Measurements from ENCODE around the gene U2SURP.

Gene U2SURP

DNA sequence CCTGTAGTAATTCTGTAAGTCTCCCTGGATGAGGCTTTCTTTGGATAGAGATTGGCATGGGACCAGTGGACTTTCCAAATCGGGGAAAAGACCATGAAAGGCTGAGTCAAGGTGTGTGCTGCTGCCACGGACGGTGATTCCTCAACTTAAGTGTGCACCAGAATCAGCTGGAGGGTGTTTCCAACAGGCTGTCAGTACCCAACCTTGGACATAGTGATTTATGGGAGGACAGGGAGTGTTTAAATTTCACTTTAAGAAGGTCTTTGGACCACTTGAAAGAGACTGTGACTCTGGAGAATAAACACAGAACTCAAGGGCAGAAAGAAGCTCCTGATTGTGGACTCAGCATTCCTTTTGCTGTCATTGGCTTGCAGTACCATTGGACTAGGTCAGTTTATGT is 97.8 kb downstream of the U2SURP start:
- TF ChIP-seq, protein P1, sequence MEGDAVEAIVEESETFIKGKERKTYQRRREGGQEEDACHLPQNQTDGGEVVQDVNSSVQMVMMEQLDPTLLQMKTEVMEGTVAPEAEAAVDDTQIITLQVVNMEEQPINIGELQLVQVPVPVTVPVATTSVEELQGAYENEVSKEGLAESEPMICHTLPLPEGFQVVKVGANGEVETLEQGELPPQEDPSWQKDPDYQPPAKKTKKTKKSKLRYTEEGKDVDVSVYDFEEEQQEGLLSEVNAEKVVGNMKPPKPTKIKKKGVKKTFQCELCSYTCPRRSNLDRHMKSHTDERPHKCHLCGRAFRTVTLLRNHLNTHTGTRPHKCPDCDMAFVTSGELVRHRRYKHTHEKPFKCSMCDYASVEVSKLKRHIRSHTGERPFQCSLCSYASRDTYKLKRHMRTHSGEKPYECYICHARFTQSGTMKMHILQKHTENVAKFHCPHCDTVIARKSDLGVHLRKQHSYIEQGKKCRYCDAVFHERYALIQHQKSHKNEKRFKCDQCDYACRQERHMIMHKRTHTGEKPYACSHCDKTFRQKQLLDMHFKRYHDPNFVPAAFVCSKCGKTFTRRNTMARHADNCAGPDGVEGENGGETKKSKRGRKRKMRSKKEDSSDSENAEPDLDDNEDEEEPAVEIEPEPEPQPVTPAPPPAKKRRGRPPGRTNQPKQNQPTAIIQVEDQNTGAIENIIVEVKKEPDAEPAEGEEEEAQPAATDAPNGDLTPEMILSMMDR (conservative IDR thresholded peaks at IDR 0.05; ENCODE audit: low read depth, low read length): no peak
- DNase-seq (ENCODE audit: low read depth): no peak
- no peak overlapping the region for H3K4me3 ChIP-seq (ENCODE audit: low read depth, low read length)

DNA sequence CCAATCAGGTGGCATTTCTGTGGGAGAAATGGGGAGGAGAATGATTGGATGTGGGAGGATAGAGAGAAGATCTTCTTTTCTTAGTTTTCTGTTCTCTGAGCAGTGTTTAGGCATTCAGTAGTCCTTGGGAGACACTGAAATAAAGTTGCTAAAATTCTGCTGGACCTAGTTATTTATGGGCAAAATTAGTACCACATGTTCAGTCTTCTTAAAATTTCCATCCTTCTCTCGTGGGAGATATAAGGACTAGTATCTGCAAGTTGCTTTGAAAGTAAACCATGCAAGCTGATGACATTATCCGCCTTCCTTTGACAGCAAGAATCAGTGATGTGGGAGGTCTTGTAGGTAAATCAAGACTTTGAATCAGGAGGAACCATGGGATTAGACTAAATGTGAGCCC is 98.3 kb downstream of the U2SURP start:
- no peak for DNase-seq (ENCODE audit: low read depth)
- no peak overlapping the region for H3K4me3 ChIP-seq (ENCODE audit: low read depth, low read length)
- TF ChIP-seq, protein P1 (conservative IDR thresholded peaks at IDR 0.05; ENCODE audit: low read depth, low read length): no peak

DNA sequence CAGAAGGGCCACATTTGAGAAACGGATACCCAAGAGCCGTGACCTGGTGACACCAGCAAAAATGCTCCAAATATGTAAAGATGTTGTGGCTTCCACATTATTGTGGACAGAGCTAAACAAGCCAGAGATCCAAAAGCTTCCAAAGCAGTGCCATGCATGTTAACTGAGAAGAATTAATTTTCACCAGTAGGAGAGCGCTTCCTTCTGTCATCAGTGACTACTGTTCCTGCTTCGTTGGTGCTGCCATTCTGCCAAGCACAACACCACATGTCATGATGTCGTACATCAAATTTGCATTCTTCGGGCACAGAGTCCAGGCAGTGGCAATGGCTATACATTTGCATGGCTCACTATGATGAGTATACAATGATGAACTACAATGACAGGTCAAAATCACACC is 99.1 kb downstream of the U2SURP start:
- no peak overlapping the region for H3K4me3 ChIP-seq (ENCODE audit: low read depth, low read length)
- no peak for DNase-seq (ENCODE audit: low read depth)
- TF ChIP-seq, protein P1 (conservative IDR thresholded peaks at IDR 0.05; ENCODE audit: low read depth, low read length): no peak

DNA sequence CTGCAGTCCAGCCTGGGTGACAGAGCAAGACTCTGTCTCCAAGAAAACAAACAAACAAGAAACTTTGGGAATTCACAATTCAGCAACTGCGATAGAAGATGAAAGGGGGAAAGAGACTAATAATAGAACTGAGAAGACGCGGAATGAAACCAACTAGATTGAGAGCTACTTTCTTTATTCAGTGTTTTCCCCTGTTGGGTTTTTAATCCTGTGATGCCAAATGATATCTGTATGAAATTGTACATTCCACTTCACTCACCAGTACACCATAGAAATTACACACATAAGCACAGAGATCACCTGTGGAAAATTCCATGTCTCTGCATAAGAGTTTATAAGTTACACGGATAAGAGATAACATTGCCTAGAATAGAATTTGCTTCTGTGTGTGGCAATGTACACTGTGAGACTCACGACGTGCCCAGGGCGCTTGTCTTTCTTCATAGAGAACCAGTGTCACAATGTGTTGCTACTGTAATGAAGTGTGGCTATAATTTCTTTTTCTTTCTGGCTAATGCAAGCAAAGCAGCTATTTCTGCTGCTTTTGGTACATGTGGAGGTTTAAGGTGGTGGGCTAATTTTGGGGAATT is 100.5 kb downstream of the U2SURP start:
- no peak overlapping the region for H3K4me3 ChIP-seq (ENCODE audit: low read depth, low read length)
- no peak for DNase-seq (ENCODE audit: low read depth)
- TF ChIP-seq, protein P1 (conservative IDR thresholded peaks at IDR 0.05; ENCODE audit: low read depth, low read length): no peak

DNA sequence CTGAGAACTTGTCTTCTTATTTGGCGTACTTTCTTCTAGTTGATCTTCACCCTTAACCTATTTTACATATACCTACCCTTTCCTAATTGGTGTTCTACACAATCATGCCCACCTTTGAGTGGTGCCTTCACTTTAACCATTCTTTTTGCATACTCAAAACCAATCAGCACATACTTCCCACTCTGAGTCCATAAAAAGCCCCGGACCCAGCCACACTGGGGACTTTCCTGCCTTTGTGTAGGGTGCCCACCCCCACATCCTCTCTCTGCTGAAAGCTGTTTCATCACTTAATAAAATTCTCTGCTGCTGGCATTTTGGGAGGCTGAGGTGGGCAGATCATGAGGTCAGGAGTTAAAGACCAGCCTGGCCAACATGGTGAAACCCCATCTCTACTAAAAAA is 102.3 kb downstream of the U2SURP start:
- TF ChIP-seq, protein P1 (conservative IDR thresholded peaks at IDR 0.05; ENCODE audit: low read depth, low read length): no peak
- no peak for DNase-seq (ENCODE audit: low read depth)
- H3K4me3 ChIP-seq (ENCODE audit: low read depth, low read length): no peak overlapping the region

DNA sequence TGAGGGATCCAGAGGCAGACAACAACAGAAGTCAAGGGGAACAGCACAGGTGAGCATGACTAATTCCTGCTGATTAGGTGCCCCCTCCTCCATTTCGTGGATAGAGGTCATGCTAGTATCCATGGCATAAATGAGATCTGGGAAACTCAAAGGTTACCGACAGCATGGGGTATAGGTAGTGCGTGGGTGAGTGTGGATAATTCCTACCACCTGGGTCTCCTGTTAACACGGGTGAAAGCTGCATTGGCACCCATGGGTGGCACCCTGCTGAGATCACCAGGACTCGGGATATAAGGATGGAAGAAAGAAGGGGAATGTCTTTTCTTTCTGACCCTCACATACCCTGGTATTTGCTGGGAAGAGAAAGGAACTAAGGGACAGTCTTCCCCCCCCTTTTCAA is 103.8 kb downstream of the U2SURP start:
- DNase-seq (ENCODE audit: low read depth): no peak
- H3K4me3 ChIP-seq (ENCODE audit: low read depth, low read length): no peak overlapping the region
- TF ChIP-seq, protein P1 (conservative IDR thresholded peaks at IDR 0.05; ENCODE audit: low read depth, low read length): no peak

DNA sequence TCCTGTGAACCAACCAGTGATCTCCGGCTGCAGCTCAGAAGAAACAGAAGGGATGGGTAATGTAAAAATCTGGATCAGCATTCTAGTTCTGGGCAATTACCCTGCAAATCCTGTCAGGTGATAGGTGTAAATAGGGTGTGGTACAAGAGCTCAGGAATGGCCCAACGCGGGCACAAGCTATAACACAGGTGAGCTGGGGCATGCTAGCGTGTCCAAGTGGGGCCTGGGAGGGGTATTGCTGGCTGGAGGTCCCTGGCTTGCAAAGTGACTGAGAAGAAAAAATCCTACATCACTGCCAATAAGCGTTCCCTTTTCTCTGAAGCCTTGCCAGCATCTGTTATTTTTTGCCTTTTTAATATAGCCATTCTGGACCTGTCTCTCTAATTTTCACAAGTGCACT is 108.5 kb downstream of the U2SURP start:
- no peak for DNase-seq (ENCODE audit: low read depth)
- TF ChIP-seq, protein P1 (conservative IDR thresholded peaks at IDR 0.05; ENCODE audit: low read depth, low read length): no peak
- no peak overlapping the region for H3K4me3 ChIP-seq (ENCODE audit: low read depth, low read length)

Data from choroid plexus epithelial cell (primary cell).